ENCODE results near the gene GRPEL2. TPM values are rescaled to one million over a fixed set of nuclear protein-coding genes. Genes with fewer than 3 reads are reported as not detected.

Gene GRPEL2
- total and polyA plus RNA-seq, 2 donors (not counting 3 experiments of a cell fraction or from before 2014, with no cell fraction given) = 7.6 to 32.5 TPM

- Histone ChIP-seq H3K79me2 (ENCODE audit: control insufficient read depth, insufficient read depth, low read length) (peaks cover 62% of the 10 kb centered on the region), H3K27me3 (ENCODE audit: control insufficient read depth in 2 of 2, insufficient read depth in 2 of 2, low read length in 2 of 2) (no peaks in the 10 kb centered on the region), H3K4me1 (ENCODE audit: control insufficient read depth, extremely low read depth, insufficient read depth, low read length) (peaks cover 39% of the 10 kb centered on the region), H3K9me3 (replicated peaks; ENCODE audit: control insufficient read depth, insufficient read depth, low read length) (no peaks in the 10 kb centered on the region), H3K4me3 (replicated peaks in 1 of 3; ENCODE audit: insufficient read depth in 1 of 3, low read depth in 1 of 3, low read length in 3 of 3) (no peak overlapping the region), H3K27ac (ENCODE audit: insufficient read depth, low read depth, low read length) (peak overlapping the region; percentile 88), H3K9me1 (replicated peaks; ENCODE audit: control insufficient read depth, extremely low read depth, insufficient read depth, low read length) (no peaks in the 10 kb centered on the region), H3K4me2 (ENCODE audit: insufficient read depth, low read length) (no peak overlapping the region), H3K36me3 (ENCODE audit: control insufficient read depth in 2 of 2, extremely low read depth in 1 of 2, insufficient read depth in 2 of 2, low read length in 2 of 2) (peaks cover 14 to 38% of the 10 kb centered on the region in 2 experiments), H2AFZ (ENCODE audit: low read depth, low read length) (no peak overlapping the region), H4K20me1 (replicated peaks; ENCODE audit: control insufficient read depth, extremely low read depth, insufficient read depth, low read length) (no peaks in the 10 kb centered on the region), H3K9ac (replicated peaks; ENCODE audit: extremely low read depth, insufficient read depth, low read length) (peak overlapping the region; percentile 26)
- TF ChIP-seq MYC (IDR thresholded peaks at IDR 0.05; ENCODE audit: low read depth, low read length) (no peak), POLR2A (IDR thresholded peaks at IDR 0.05; ENCODE audit: low read depth, low read length) (no peak), POLR2AphosphoS5 (IDR thresholded peaks at IDR 0.05; ENCODE audit: insufficient read depth, low read depth, low read length) (no peak), GATA2 (IDR thresholded peaks at IDR 0.05; ENCODE audit: insufficient read depth, insufficient read length, low read depth, low read length) (no peak), JUN (IDR thresholded peaks at IDR 0.05; ENCODE audit: borderline replicate concordance, insufficient read depth, insufficient read length, low read depth) (no peak), EZH2 (IDR thresholded peaks at IDR 0.05; ENCODE audit: borderline replicate concordance, low read depth, low read length, severe bottlenecking) (no peak), FOS (IDR thresholded peaks at IDR 0.05; ENCODE audit: borderline replicate concordance, insufficient read depth, low read length) (no peak), MAX (IDR thresholded peaks at IDR 0.05; ENCODE audit: insufficient read depth, insufficient read length) (no peak), CTCF (IDR thresholded peaks at IDR 0.05; ENCODE audit: extremely low read depth in 1 of 2, insufficient read depth in 1 of 2, low read depth in 1 of 2, low read length in 2 of 2) (no peak)
- DNase-seq (ENCODE audit: low read depth, low spot score) (no peak), FAIRE-seq (no peak)
- POLR2A ChIA-PET = no interaction called here
- dilution Hi-C loops (cut with MboI; ENCODE audit: extremely low pct_ligation_motif_present, low sequenced_read_pairs) (no loop called here), intact Hi-C loops (cut with micrococcal nuclease) (loop anchor here (5.0 to 10.0 kb wide), 2 partner anchors 37 to 215 kb away; no protein-coding TSS in a partner anchor)
- CTCF ChIA-PET = interaction anchor here (1.0 to 1.5 kb wide), 2 partner anchors 18 to 32 kb away, joined by 4 to 9 read pairs; no protein-coding TSS in a partner anchor
- no TSS peak for BruUV-seq (replicated peaks)
Measured at GRCh38 chr5:149349382-149349781, 4.1 kb downstream of the GRPEL2 start.
